K562 (cell line): Measurements from ENCODE around the gene LGALS3. TPM values are rescaled to one million over a fixed set of nuclear protein-coding genes. Genes with fewer than 3 reads are reported as not detected.

Source experiments
- ATAC-seq: fragments of 200-7000 bp; cut with Tn5 transposase; 3 replicates; pipeline ENCODE4 v1.9.1; 2020; ENCODE audit warnings: moderate library complexity
- BruUV-seq: library from RNA; stranded (reverse); fragments of 400-500 nt; replicated peaks from 2 replicates; lab custom pipeline; 2021; lab: Mats Ljungman, UMichigan
- CTCF ChIA-PET: fragments of 300-600 bp; formaldehyde crosslinking; extraction: SDS; loops from one replicate; lab custom pipeline; 2021; ENCODE audit warnings: low intra/inter-chr PET ratio; lab: Yijun Ruan, JAX
- POLR2A ChIA-PET: fragments of 300-600, 350-650 bp; sonication (Branson Sonifier 250); formaldehyde crosslinking; extraction: SDS; loops from one replicate; lab custom pipeline; 2021; ENCODE audit warnings: antibody characterized with exemption, inconsistent platforms; lab: Yijun Ruan, JAX
- DNase-seq, 4 experiments: peaks; one replicate each; pipeline versions ENCODE4 v3.0.0 to v3.0.0-alpha.2; 2011 to 2018; ENCODE audit warnings: low spot score in 3 of 4, mixed read lengths in 3 of 4; ENCODE audit errors: extremely low read depth in 1 of 4
- FAIRE-seq: peaks from 2 replicates; lab custom pipeline; 2011; peaks lifted over from hg19 to GRCh38; lab: Jason Lieb, UNC
- H2AFZ ChIP-seq: 2 replicates; pipeline ENCODE4 v1.6.0; 2011; ENCODE audit warnings: low read depth, low read length, control low read depth, inconsistent platforms
- H3K27ac ChIP-seq: fragments of 200-600 bp; 3 replicates; pipeline ENCODE4 v1.8.0; 2011; ENCODE audit warnings: low read depth, mild to moderate bottlenecking, control low read depth, inconsistent platforms, low read length, moderate library complexity, mixed read lengths; ENCODE audit errors: extremely low read depth
- H3K27me3 ChIP-seq, 2 experiments: fragments of 300-600 bp in 1 of 2; 2 replicates in 1 of 2; 3 replicates in 1 of 2; pipeline versions ENCODE4 v1.6.0 to v1.8.0; 2011; ENCODE audit warnings: inconsistent platforms in 2 of 2, low read length in 2 of 2, mild to moderate bottlenecking in 1 of 2, mixed read lengths in 1 of 2, moderate library complexity in 1 of 2; ENCODE audit not compliant: control insufficient read depth in 2 of 2, insufficient read depth in 2 of 2
- H3K36me3 ChIP-seq: fragments of 300-600 bp; 3 replicates; pipeline ENCODE4 v1.8.0; 2011; ENCODE audit warnings: mild to moderate bottlenecking, low read length, inconsistent platforms; ENCODE audit not compliant: control insufficient read depth, insufficient read depth
- H3K4me1 ChIP-seq, 2 experiments: fragments of 200-600 bp in 1 of 2; replicated peaks in 1 of 2; 2 replicates in 1 of 2; 3 replicates in 1 of 2; pipeline versions ENCODE4 v1.5.1 to v1.8.0; 2011; ENCODE audit warnings: inconsistent platforms in 2 of 2, low read length in 2 of 2, mild to moderate bottlenecking in 1 of 2, mixed read lengths in 1 of 2, moderate library complexity in 1 of 2; ENCODE audit not compliant: control insufficient read depth in 2 of 2, insufficient read depth in 2 of 2
- H3K4me2 ChIP-seq: 2 replicates; pipeline ENCODE4 v1.6.1; 2011; ENCODE audit warnings: low read length, control low read depth, inconsistent platforms, mixed read lengths; ENCODE audit not compliant: insufficient read depth
- H3K4me3 ChIP-seq: fragments of 200-600 bp; sonication (generic), shearing (Covaris generic); 2 replicates; pipeline ENCODE4 v1.5.1; 2016; ENCODE audit warnings: control low read depth, inconsistent platforms
- H3K79me2 ChIP-seq: fragments of 200-600 bp; 3 replicates; pipeline ENCODE4 v1.8.0; 2011; ENCODE audit warnings: low read length, inconsistent platforms; ENCODE audit not compliant: control insufficient read depth, insufficient read depth
- H3K9ac ChIP-seq, 2 experiments: 2 replicates each; pipeline versions ENCODE4 v1.6.0 to v1.6.1; 2011; ENCODE audit warnings: low read depth in 2 of 2, low read length in 2 of 2, control low read depth in 1 of 2, inconsistent platforms in 1 of 2, mild to moderate bottlenecking in 1 of 2, mixed read lengths in 1 of 2; ENCODE audit not compliant: insufficient read depth in 1 of 2
- H3K9me1 ChIP-seq: one replicate; pipeline ENCODE4 v1.6.0; 2011; ENCODE audit warnings: inconsistent platforms, mild to moderate bottlenecking, low read length, moderate library complexity; ENCODE audit not compliant: control insufficient read depth, insufficient read depth
- H3K9me3 ChIP-seq: replicated peaks from 2 replicates; pipeline ENCODE4 v1.5.1; 2011; ENCODE audit warnings: low read depth, low read length, inconsistent platforms; ENCODE audit not compliant: control insufficient read depth, insufficient read depth
- H4K20me1 ChIP-seq: replicated peaks from 2 replicates; pipeline ENCODE4 v1.6.1; 2011; ENCODE audit warnings: low read length, inconsistent platforms, mixed read lengths; ENCODE audit not compliant: control insufficient read depth, insufficient read depth
- CHD1 ChIP-seq: fragments of 200-600 bp; sonication (generic); IDR thresholded peaks from one replicate; pipeline ENCODE4 v1.6.1; 2012; ENCODE audit warnings: mild to moderate bottlenecking, moderate library complexity, low read length, inconsistent platforms
- FOS ChIP-seq: IDR thresholded peaks from 3 replicates; pipeline ENCODE4 v1.6.1; 2011; ENCODE audit not compliant: insufficient read length; ENCODE audit errors: extremely low read depth
- GABPB1 ChIP-seq: sonication (generic); formaldehyde crosslinking; IDR thresholded peaks from 2 replicates; pipeline ENCODE4 v1.8.0; 2022; ENCODE audit warnings: mild to moderate bottlenecking, missing genetic modification reagents
- MAX ChIP-seq: sonication (generic); formaldehyde crosslinking; IDR thresholded peaks from 2 replicates; pipeline ENCODE4 v1.9.0; 2022; ENCODE audit warnings: mild to moderate bottlenecking, missing genetic modification reagents
- MBD2 ChIP-seq: sonication (generic); IDR thresholded peaks from 2 replicates; pipeline ENCODE4 v1.6.1; 2016; ENCODE audit warnings: low read depth, borderline replicate concordance
- MIER1 ChIP-seq: fragments of 450-650 bp; IDR thresholded peaks from 2 replicates; pipeline ENCODE4 v1.6.1; 2016; ENCODE audit warnings: antibody characterized with exemption, mild to moderate bottlenecking, low read depth
- MNT ChIP-seq, 2 experiments: fragments of 450-650 bp; conservative IDR thresholded peaks; 2 replicates each; pipeline ENCODE4 v1.6.1; 2017; ENCODE audit warnings: mild to moderate bottlenecking in 2 of 2, moderate library complexity in 2 of 2
- POLR2G ChIP-seq: fragments of 200-400 bp; formaldehyde crosslinking; IDR thresholded peaks from 2 replicates; pipeline ENCODE4 v1.6.1; 2017; ENCODE audit warnings: low read depth, mild to moderate bottlenecking, antibody characterized with exemption, low read length, moderate library complexity
- SIN3A ChIP-seq, 2 experiments: fragments of 150-350 bp in 1 of 2; IDR thresholded peaks; 2 replicates each; pipeline ENCODE4 v1.6.1; 2011 to 2016; ENCODE audit warnings: borderline replicate concordance in 2 of 2, low read depth in 2 of 2, low read length in 2 of 2, mild to moderate bottlenecking in 2 of 2, moderate library complexity in 2 of 2; ENCODE audit not compliant: control insufficient read depth in 1 of 2
- SNRNP70 ChIP-seq: fragments of 200-400 bp; formaldehyde crosslinking; optimal IDR thresholded peaks from 2 replicates; pipeline ENCODE3; 2017; ENCODE audit warnings: low read depth, low read length
- SP1 ChIP-seq: sonication (generic); formaldehyde crosslinking; IDR thresholded peaks from 2 replicates; pipeline ENCODE4 v1.8.1; 2022; ENCODE audit warnings: mild to moderate bottlenecking, missing genetic modification reagents
- SUPT5H ChIP-seq: fragments of 450-650 bp; IDR thresholded peaks from 2 replicates; pipeline ENCODE4 v1.6.1; 2016
- U2AF1 ChIP-seq: fragments of 200-400 bp; formaldehyde crosslinking; optimal IDR thresholded peaks from 2 replicates; pipeline ENCODE3; 2017; ENCODE audit warnings: mild to moderate bottlenecking, low read depth, low read length, moderate library complexity
- UBTF ChIP-seq, 2 experiments: IDR thresholded peaks; 2 replicates each; pipeline ENCODE4 v1.6.1; 2012; ENCODE audit warnings: improper control_type of control experiment in 2 of 2, low read depth in 2 of 2, low read length in 2 of 2, borderline replicate concordance in 1 of 2
- WGBS: fragments of 100-300 bp; shearing (Covaris generic); methylation state at CpG from one replicate; pipeline ENCODE4 v1.1.6; 2016; ENCODE audit warnings: low coverage, mixed read lengths; ENCODE audit not compliant: insufficient coverage; ENCODE audit errors: missing lambda C conversion rate; 5-methylcytosine and 5-hydroxymethylcytosine counted together
- in situ Hi-C: fragments of 300-500 bp; cut with MboI; formaldehyde crosslinking; loops from 4 replicates; pipeline ENCODE4 v1.15.0; 2018; ENCODE audit warnings: inconsistent platforms, mixed read lengths
- intact Hi-C: fragments of 100-400 bp; cut with micrococcal nuclease; formaldehyde crosslinking; loops from 2 replicates; pipeline ENCODE4 v1.14.2; 2022
- polyA plus RNA-seq, 8 experiments: library from polyadenylated mRNA; depleted of rRNA in 4 of 8; stranded (reverse) in 5 of 8; unstranded in 3 of 8; fragments of >200 nt; fragmentation: Nextera tagmentation in 2 of 8; fragmentation: Illumina TruSeq in 1 of 8; extraction: Ambion mirVana in 2 of 8; extraction: Trizol in 1 of 8; gene quantifications; 2 replicates each; pipeline versions ENCODE4 v1.2.1 to v1.2.3, GENCODE V29; 2011 to 2014; ENCODE audit warnings: inconsistent platforms in 1 of 8, missing spikeins in 1 of 8
- total RNA-seq, 7 experiments: library from RNA; depleted of rRNA in 6 of 7; stranded (reverse); fragments of >200 nt in 6 of 7; fragmentation: Illumina TruSeq in 2 of 7; extraction: Trizol in 2 of 7; gene quantifications; 2 replicates each; pipeline versions ENCODE4 v1.2.1 to v1.2.3, GENCODE V29; 2011 to 2021; ENCODE audit warnings: low replicate concordance in 1 of 7

Gene LGALS3
- total and polyA plus RNA-seq, 9 of the 15 experiments (the other 6 are each of a cell fraction or from before 2014, with no cell fraction given), result 0.04 to 1.9 (median 1.1) TPM

GRCh38 chr14:55191203-55192053 lies 62.4 kb downstream of the LGALS3 start, which contains the start of gene DLGAP5:
Gene DLGAP5, minus strand, starts transcription at chr14:55191585. Its CDS starts 2,406 bp downstream, at chr14:55189179.
- ATAC-seq (peak; percentile 96), DNase-seq (peak; percentile 87 to 95 (median 91)), FAIRE-seq (peak; percentile 99)
- H2AFZ ChIP-seq, result peak within 1 kb of the TSS; percentile 98
- under 1% methylated on average over 23 of the region's 46 CpGs for WGBS
- in situ Hi-C loops, result no loop called here
- no peaks in the 10 kb centered on the region for H3K9me3 ChIP-seq
- H3K79me2 ChIP-seq, result peaks cover 42% of the 10 kb centered on the region
- H3K4me1 ChIP-seq, result peaks cover 4 to 5% of the 10 kb centered on the region in 2 experiments; a peak in 2 of 5 replicates
- peak within 1 kb of the TSS; percentile 95 to 97 for H3K9ac ChIP-seq
- peak within 1 kb of the TSS; percentile 91 for H3K27ac ChIP-seq
- no peaks in the 10 kb centered on the region for H4K20me1 ChIP-seq
- intact Hi-C loops, result no loop called here
- peaks cover 24% of the 10 kb centered on the region; the same call in 2 of the 3 replicates for H3K36me3 ChIP-seq
- no peaks in the 10 kb centered on the region for H3K9me1 ChIP-seq
- ChIA-PET POLR2A (interaction anchor here (0.6 to 1.8 kb wide), 8 partner anchors 8 to 140 kb away, joined by 3 to 10 read pairs (median 3); partner anchors contain the start of gene MAPK1IP1L), CTCF (no interaction called here)
- peak within 1 kb of the TSS; percentile 77 for H3K4me3 ChIP-seq
- TSS peak; percentile 83 for BruUV-seq
- H3K27me3 ChIP-seq, result no peaks in the 10 kb centered on the region
- H3K4me2 ChIP-seq, result peak within 1 kb of the TSS; percentile 91
- TF ChIP-seq SNRNP70 (no peak), MIER1 (no peak), UBTF (IDR thresholded peaks at IDR 0.05; ENCODE audit: borderline replicate concordance in 1 of 2, low read depth in 2 of 2, low read length in 2 of 2) (0 out of 4 replicates have a peak, but pooled peaks of 1 of the 2 experiments have one; percentile 19), SP1 (CRISPR knock-in tag) (peak; percentile 80), GABPB1 (peak; percentile 89), CHD1 (peak; percentile 40), SUPT5H (peak; percentile 85), MNT (conservative IDR thresholded peaks at IDR 0.05) (peak; percentile 48 to 70; a peak in 2 of 4 replicates), FOS (peak; percentile 77), U2AF1 (no peak), MAX (0 out of 2 replicates have a peak, but pooled peaks have one; percentile 18), POLR2G (peak; percentile 80), MBD2 (peak; percentile 84), SIN3A (IDR thresholded peaks at IDR 0.05; ENCODE audit: borderline replicate concordance in 2 of 2, control insufficient read depth in 1 of 2, low read depth in 2 of 2, low read length in 2 of 2) (peak; percentile 35 to 89; a peak in 2 of 4 replicates)
